Natural killer cell (primary cell): ENCODE results near the gene RFTN2. TPM values are rescaled to one million over a fixed set of nuclear protein-coding genes. Genes with fewer than 3 reads are reported as not detected.

Experiments used
- ATAC-seq, 3 donors: fragments of 150-1000 bp in 2 of 3; fragments of 200-7000 bp in 1 of 3; cut with Tn5 transposase; 1 replicate in 1 of 3; 2 replicates in 2 of 3; pipeline ENCODE4 v1.10.0; 2021; ENCODE audit warnings: mild to moderate bottlenecking in 2 of 3, moderate library complexity in 2 of 3
- DNase-seq, 2 donors: peaks; one replicate each; pipeline versions ENCODE4 v3.0.0 to v3.0.0-alpha.2; 2013 to 2021; ENCODE audit warnings: mixed read lengths in 1 of 2
- H3K27ac ChIP-seq: one replicate; pipeline ENCODE4 v1.5.1; 2013; ENCODE audit warnings: mild to moderate bottlenecking, low read length
- H3K27me3 ChIP-seq: one replicate; pipeline ENCODE4 v1.6.1; 2013; ENCODE audit warnings: low read length; ENCODE audit not compliant: control insufficient read depth, insufficient read depth
- H3K36me3 ChIP-seq: one replicate; pipeline ENCODE4 v1.6.1; 2013; ENCODE audit warnings: low read length; ENCODE audit not compliant: control insufficient read depth, insufficient read depth
- H3K4me1 ChIP-seq: one replicate; pipeline ENCODE4 v1.6.1; 2013; ENCODE audit warnings: low read length; ENCODE audit not compliant: control insufficient read depth, insufficient read depth
- H3K4me3 ChIP-seq: one replicate; pipeline ENCODE4 v1.5.1; 2013; ENCODE audit warnings: low read length
- H3K9me3 ChIP-seq: one replicate; pipeline ENCODE4 v1.6.1; 2013; ENCODE audit warnings: low read length; ENCODE audit not compliant: control insufficient read depth, insufficient read depth
- H3K27ac Mint-ChIP-seq, 2 donors: one replicate each; pipeline ENCODE4 v1.8.0; 2022; ENCODE audit warnings: mild to moderate bottlenecking in 2 of 2, mixed read lengths in 2 of 2, moderate library complexity in 1 of 2
- H3K27me3 Mint-ChIP-seq, 2 donors: one replicate each; pipeline ENCODE4 v1.8.0; 2022; ENCODE audit warnings: low read depth in 2 of 2, mixed read lengths in 2 of 2
- H3K36me3 Mint-ChIP-seq: one replicate; pipeline ENCODE4 v1.8.0; 2022; ENCODE audit warnings: mixed read lengths
- H3K4me1 Mint-ChIP-seq, 2 donors: one replicate each; pipeline ENCODE4 v1.8.0; 2022; ENCODE audit warnings: mixed read lengths in 2 of 2
- H3K4me3 Mint-ChIP-seq: one replicate; pipeline ENCODE4 v1.8.0; 2022; ENCODE audit warnings: mild to moderate bottlenecking, moderate library complexity, mixed read lengths
- H3K9me3 Mint-ChIP-seq, 2 donors: one replicate each; pipeline ENCODE4 v1.8.0; 2022; ENCODE audit warnings: mixed read lengths in 2 of 2
- WGBS: methylation state at CpG from one replicate; pipeline ENCODE4 v1.1.7; 2013; ENCODE audit warnings: missing lambda C conversion rate; ENCODE audit not compliant: insufficient coverage; 5-methylcytosine and 5-hydroxymethylcytosine counted together
- intact Hi-C: fragments of 100-400 bp; cut with micrococcal nuclease; formaldehyde crosslinking; loops from one replicate; pipeline ENCODE4 v1.14.2; 2022
- total RNA-seq, 4 donors: library from RNA; stranded (reverse); fragments of 120-200 nt in 1 of 4; gene quantifications; one replicate each; pipeline versions ENCODE4 v1.2.3 to v1.2.4, GENCODE V29; 2013 to 2022
- TF ChIP-seq, protein P1 (sequence below): fragments of 200-600 bp; IDR thresholded peaks from one replicate; pipeline ENCODE4 v1.8.0; 2022; ENCODE audit warnings: antibody characterized with exemption

Gene RFTN2
- total RNA-seq, 3 donors from 2014 or later (not counting 1 experiment from before 2014, with no cell fraction given): not detected

DNA sequence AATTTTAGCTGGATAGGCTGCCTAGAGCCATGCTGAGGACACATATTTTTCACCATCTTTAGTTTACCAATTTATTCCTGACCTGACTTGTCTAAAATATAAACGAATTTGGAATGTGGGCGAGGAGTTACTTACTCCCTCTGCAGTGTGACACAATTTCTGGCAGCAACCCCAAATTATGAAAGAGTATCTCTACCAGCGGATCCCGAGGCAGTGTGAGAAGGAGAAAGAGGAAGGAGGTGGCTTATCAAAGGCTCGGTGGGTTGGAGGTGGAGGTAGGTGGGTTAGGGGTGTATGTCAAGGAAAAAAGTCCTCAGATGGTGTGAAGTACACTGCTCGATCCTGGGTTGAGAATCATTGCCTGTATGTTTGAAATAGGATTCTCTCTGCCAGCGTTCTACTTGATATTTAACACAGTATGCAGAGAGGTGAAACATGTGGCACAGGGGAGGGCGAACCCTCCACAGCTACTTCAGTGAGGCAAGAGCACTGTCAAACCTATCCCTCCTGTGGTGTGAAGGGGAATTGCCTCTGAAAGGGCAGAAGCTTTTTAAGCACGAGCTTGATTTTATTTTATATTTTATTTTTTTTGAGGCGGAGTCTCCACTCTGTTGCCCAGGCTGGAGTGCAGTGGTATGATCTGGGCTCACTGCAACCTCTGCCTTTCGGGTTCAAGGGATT, 76.0 kb downstream of the RFTN2 start:
- DNase-seq: peak in 1 of 2 donors; percentile 66
- ATAC-seq: peak in 2 of 3 donors; percentile 46 to 76
- no peaks in the 10 kb centered on the region for H3K36me3 Mint-ChIP-seq
- Histone ChIP-seq H3K4me1 (no peaks in the 10 kb centered on the region), H3K4me3 (no peak overlapping the region), H3K27me3 (peaks cover 2% of the 10 kb centered on the region), H3K9me3 (no peaks in the 10 kb centered on the region), H3K27ac (no peak overlapping the region), H3K36me3 (no peaks in the 10 kb centered on the region)
- 41% methylated on average over 10 of the region's 11 CpGs for WGBS
- intact Hi-C loops: no loop called here
- no peaks in the 10 kb centered on the region for H3K9me3 Mint-ChIP-seq
- H3K27ac Mint-ChIP-seq: no peak overlapping the region
- H3K4me3 Mint-ChIP-seq: no peak overlapping the region
- H3K4me1 Mint-ChIP-seq: peaks cover 0 to 5% of the 10 kb centered on the region in 2 donors
- TF ChIP-seq, protein P1, sequence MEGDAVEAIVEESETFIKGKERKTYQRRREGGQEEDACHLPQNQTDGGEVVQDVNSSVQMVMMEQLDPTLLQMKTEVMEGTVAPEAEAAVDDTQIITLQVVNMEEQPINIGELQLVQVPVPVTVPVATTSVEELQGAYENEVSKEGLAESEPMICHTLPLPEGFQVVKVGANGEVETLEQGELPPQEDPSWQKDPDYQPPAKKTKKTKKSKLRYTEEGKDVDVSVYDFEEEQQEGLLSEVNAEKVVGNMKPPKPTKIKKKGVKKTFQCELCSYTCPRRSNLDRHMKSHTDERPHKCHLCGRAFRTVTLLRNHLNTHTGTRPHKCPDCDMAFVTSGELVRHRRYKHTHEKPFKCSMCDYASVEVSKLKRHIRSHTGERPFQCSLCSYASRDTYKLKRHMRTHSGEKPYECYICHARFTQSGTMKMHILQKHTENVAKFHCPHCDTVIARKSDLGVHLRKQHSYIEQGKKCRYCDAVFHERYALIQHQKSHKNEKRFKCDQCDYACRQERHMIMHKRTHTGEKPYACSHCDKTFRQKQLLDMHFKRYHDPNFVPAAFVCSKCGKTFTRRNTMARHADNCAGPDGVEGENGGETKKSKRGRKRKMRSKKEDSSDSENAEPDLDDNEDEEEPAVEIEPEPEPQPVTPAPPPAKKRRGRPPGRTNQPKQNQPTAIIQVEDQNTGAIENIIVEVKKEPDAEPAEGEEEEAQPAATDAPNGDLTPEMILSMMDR: no peak
- peaks cover 18 to 24% of the 10 kb centered on the region in 2 donors for H3K27me3 Mint-ChIP-seq

- Mint-ChIP-seq H3K36me3 (no peaks in the 10 kb centered on the region), H3K27me3 (peaks cover 18 to 22% of the 10 kb centered on the region in 2 donors), H3K4me3 (no peak overlapping the region), H3K9me3 (no peaks in the 10 kb centered on the region), H3K27ac (no peak overlapping the region), H3K4me1 (peaks cover 0 to 5% of the 10 kb centered on the region in 2 donors)
- Histone ChIP-seq H3K36me3 (no peaks in the 10 kb centered on the region), H3K9me3 (no peaks in the 10 kb centered on the region), H3K27ac (no peak overlapping the region), H3K4me1 (no peaks in the 10 kb centered on the region), H3K4me3 (no peak overlapping the region), H3K27me3 (peaks cover 2% of the 10 kb centered on the region)
- TF ChIP-seq, protein P1: no peak
- WGBS: 95% methylated on average over 5 of the region's 5 CpGs
- intact Hi-C loops: no loop called here
- DNase-seq (no peak), ATAC-seq (no peak)
These were observed 76.9 kb downstream of the RFTN2 start for GRCh38 chr2:197598450-197598849.

DNA sequence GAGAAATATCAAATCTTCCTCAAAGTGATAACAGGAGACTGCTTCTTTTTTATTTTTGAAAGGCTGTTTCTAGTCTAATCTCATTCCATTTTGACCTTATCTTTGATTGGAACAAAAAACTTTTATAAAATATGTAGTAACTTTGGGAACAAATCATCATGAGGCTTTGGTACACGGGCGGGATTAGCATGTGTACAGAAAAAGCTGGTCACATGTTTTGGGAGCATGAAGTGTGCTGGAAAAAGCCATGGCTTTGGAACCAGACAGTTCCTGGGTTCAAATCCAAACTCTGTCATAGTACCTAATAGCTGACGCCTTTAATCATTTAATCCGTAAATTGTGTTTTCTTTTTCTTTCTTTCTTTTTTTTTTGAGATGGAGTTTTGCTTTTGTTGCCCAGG, 78.2 kb downstream of the RFTN2 start:
- H3K9me3 Mint-ChIP-seq: no peaks in the 10 kb centered on the region
- H3K27ac Mint-ChIP-seq: no peak overlapping the region
- intact Hi-C loops: no loop called here
- Histone ChIP-seq H3K27me3 (peaks cover 2% of the 10 kb centered on the region), H3K27ac (no peak overlapping the region), H3K9me3 (no peaks in the 10 kb centered on the region), H3K36me3 (no peaks in the 10 kb centered on the region), H3K4me3 (no peak overlapping the region), H3K4me1 (no peaks in the 10 kb centered on the region)
- H3K4me1 Mint-ChIP-seq: peaks cover 0 to 5% of the 10 kb centered on the region in 2 donors
- no peak for DNase-seq
- no peaks in the 10 kb centered on the region for H3K36me3 Mint-ChIP-seq
- WGBS: 99% methylated on average over 4 of the region's 4 CpGs
- TF ChIP-seq, protein P1: no peak
- H3K4me3 Mint-ChIP-seq: no peak overlapping the region
- peaks cover 18 to 22% of the 10 kb centered on the region in 2 donors for H3K27me3 Mint-ChIP-seq
- ATAC-seq: no peak

GRCh38 chr2:197596766-197597165, 78.6 kb downstream of the RFTN2 start:
- Histone ChIP-seq H3K9me3 (no peaks in the 10 kb centered on the region), H3K4me1 (no peaks in the 10 kb centered on the region), H3K27ac (no peak overlapping the region), H3K4me3 (no peak overlapping the region), H3K27me3 (peaks cover 2% of the 10 kb centered on the region), H3K36me3 (no peaks in the 10 kb centered on the region)
- WGBS: no CpG with 5 or more reads among the region's 1 CpG
- Mint-ChIP-seq H3K4me3 (no peak overlapping the region), H3K9me3 (no peaks in the 10 kb centered on the region), H3K27me3 (peaks cover 18 to 22% of the 10 kb centered on the region in 2 donors), H3K36me3 (no peaks in the 10 kb centered on the region), H3K4me1 (peaks cover 0 to 5% of the 10 kb centered on the region in 2 donors), H3K27ac (no peak overlapping the region)
- ATAC-seq (no peak), DNase-seq (no peak)
- TF ChIP-seq, protein P1: no peak
- intact Hi-C loops: no loop called here
